ENCODE data around the gene GSTT2B.
"Not testable (repeated sequence)": the region's sequence is repeated elsewhere in the genome, so short reads cannot be mapped to it uniquely, and the experiment has no call there.

GSTT2B gene, protein sequence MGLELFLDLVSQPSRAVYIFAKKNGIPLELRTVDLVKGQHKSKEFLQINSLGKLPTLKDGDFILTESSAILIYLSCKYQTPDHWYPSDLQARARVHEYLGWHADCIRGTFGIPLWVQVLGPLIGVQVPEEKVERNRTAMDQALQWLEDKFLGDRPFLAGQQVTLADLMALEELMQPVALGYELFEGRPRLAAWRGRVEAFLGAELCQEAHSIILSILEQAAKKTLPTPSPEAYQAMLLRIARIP

GRCh38 chr22:23961084-23961771 is at the start of gene GSTT2B:
GSTT2B (minus strand) TSS chr22:23961195; CDS start chr22:23961131, 64 bp downstream.
- DNase-seq (ENCODE audit: low read depth in 1 of 2, low spot score in 1 of 2) = not testable (repeated sequence)

- DNase-seq (ENCODE audit: low read depth in 1 of 2, low spot score in 1 of 2) = no peak
These were observed 49.0 kb upstream of the GSTT2B start for GRCh38 chr22:24010018-24010391.

- DNase-seq (ENCODE audit: low read depth in 1 of 2, low spot score in 1 of 2) = no peak
These were observed 48.4 kb upstream of the GSTT2B start for GRCh38 chr22:24009227-24010017.

DNA sequence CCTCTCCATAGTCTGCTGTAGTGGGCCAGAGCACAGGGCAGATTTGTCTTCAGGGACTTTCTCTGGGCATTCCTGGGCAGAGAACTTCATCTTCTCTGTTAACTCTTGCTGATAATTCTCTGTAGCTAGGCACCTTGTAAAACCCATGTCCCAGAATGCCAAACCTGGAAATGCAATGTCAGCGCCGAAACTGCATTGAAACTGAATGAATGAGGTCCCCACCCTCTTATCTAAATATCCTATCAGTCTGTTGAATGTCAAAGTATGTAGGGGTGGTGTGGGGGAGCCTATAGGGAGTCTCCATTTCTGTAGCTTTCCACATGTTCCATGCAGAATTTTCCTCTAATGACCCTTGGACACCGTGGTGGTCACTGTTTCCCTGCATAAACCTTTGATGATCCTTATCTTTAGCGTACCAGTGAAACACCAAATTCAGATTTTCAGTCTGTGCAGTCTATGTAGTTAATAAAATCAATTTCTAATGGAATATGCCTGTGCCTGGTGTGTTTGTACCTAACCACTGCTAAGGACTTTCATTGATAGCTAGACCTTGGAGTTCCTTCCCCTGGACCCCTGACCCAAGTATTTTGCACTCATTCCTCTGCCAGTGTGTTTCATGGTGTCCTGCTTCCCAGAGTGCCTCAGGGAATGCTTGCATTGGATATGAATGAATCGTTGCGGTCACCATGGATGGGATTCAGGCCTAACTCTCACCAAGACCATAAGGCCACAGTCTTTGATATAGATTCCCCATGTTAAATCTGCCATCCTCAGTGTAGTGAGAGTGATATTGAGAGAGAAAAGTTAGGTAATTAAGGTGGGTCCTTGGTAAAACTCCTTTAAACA is 47.6 kb upstream of the GSTT2B start:
- DNase-seq (ENCODE audit: low read depth in 1 of 2, low spot score in 1 of 2) = no peak

DNA sequence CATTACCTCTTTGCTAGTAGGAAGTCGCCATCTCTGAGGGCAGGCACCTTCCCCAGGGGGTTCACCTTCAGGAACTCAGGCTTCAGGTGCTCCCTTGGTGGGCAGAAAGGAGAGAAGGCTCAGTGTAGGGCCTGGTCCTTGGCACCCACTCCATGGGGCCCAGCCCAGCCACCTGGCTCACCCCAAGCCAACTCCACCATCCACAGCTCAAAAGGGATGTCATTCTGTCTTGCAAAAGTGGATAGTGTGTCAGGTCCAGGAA is 47.0 kb upstream of the GSTT2B start:
- DNase-seq (ENCODE audit: low read depth in 1 of 2, low spot score in 1 of 2) = no peak

DNA sequence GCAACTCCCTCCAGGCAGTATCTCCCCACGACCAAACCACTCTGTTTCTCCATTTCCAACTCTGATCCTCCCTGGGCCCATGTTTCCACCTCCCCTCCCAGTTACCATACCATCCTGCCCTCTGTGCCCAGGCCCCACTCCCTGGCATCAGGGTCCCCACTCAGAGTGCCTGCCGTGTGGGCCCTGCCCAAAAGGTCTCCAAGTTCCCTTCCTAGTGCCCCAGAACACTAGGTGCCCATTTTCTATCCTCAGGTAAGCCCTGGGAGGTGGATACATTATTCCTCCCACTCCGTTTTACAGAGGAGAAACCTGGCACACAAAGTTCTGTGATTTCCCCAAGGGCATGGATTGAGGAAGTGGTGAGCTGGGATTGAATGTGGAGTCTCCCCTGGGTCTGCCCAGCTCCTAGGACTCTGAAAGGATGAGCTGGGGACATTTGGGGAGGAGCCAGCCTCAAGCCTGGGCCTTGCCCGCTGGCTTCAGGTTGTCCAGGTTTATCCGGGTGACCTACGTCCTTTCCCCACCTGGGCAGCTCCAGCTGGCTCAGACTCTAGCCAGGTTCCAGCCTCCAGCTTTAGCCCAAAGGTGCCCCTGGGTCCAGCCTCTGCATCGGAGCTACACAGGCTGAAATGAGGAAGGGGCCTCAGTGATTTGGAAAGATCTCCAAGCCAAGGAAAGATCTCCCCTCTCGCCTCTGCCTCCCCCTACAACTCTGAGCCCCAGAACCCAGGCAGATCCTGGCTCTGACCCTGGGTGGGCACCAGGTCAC is 46.4 kb upstream of the GSTT2B start:
- DNase-seq (ENCODE audit: low read depth in 1 of 2, low spot score in 1 of 2) = no peak

DNA sequence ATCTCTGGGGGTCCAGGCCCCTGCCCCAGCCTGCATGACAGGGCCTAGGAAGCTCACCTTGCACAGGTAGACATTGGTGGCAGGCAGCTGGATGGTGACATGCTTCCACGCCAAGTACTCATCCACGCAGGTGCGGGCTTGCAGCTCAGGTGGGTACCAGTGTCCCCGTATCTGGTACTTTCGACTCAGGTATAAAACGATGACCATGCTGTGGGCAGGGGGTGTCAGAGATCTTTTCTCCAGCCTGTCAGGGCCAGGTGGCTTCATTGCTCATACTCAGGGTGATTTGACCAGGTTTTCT is 45.9 kb upstream of the GSTT2B start:
- DNase-seq (ENCODE audit: low read depth in 1 of 2, low spot score in 1 of 2) = no peak

DNA sequence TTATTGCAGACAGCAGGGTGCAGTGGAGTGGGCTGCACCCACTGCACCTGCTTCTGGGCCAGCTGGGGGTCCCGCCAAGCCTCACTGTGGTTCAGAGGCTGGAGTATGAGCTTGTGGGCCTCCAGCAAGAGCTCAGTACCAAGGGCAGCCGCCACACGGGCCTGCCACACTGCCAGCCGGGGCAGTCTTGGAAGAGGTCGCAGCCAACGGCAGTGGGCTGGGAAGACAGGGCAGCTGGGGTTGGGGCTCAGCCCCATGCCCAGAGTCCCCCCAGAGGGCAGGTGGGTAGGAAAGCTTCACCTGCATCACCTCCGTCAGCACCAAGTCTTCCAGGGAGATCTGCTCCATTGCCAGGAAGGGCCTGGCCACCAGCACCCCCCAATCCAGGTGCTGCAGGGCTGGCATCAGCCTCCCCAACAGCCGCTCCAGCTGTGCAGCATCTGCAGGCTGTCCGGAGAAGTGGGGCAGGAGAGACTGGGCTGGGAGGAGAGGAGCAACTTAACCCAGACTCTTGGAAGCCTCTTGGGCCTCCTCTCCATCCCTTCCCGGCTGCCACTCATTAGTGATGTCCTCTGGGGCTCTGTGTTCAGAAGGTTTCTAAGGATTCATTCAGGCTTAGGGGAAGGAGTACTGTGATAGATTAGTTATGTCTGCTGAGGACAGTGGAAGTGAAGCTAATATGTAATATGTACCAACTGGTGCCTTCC is 45.4 kb upstream of the GSTT2B start:
- no peak for DNase-seq (ENCODE audit: low read depth in 1 of 2, low spot score in 1 of 2)

DNA sequence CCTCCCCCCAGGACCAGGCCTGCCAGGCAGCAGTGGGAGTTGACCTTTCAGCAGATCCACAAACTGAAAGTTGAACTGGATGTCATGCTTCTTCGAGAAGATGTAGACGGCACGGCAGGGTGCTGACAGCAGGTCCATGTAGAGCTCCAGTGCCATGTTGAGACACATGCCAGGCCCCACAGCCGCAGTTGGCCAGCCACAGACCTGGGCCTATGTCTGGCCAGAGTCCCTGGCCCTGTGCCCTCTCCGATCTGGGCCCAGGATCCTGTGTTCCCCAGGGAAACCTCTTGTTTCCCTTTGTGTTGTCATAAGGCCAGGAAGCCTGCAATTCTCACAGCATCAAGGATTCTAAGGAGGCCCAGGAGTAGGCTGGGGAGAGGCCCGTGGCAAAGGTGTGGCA is 44.2 kb upstream of the GSTT2B start, which contains the start of gene GSTT4:
GSTT4 (minus strand) TSS at position 253 of the 400 bp plus-strand sequence; CDS start at position 156, 97 bp downstream.
- DNase-seq (ENCODE audit: low read depth in 1 of 2, low spot score in 1 of 2) = no peak

DNA sequence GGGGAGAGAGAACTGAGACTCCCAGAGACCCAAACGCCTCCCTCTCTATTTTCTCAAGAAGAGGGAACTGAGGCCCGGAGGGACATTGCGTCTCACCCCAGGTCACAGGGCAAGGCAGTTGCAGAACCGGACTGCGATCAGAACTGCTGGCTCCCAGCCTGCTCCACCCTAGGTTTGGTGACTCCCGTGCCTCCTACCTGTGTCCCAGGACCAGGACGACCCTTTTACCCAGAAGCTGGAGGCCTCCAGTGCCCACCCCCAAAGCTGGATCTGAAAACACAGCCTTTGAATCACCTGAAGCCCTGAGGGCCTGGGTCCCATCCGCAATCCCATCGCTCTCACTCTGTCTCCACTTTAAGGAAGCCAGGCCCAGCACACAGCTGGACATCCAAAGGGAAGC is 42.9 kb upstream of the GSTT2B start:
- no peak for DNase-seq (ENCODE audit: low read depth in 1 of 2, low spot score in 1 of 2)

DNA sequence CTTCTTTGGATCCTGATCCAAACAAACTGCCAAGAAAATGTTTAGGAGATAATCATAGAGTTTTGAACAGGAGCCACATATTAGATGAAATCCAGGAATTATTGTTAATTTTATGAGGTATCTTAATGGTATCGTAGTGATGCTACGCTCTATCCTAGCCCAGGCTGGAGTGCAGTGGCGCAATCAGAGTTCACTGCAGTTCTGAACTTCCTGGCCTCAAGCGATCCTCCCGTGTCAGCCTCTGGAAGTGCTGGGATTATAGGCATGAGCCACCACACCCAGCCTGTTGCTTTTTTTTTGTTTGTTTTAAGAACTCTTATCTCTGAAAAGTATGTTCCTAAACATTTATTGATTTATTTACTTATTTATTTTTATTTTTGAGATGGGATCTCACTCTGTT is 41.9 kb upstream of the GSTT2B start:
- DNase-seq (ENCODE audit: low read depth in 1 of 2, low spot score in 1 of 2) = no peak

DNA sequence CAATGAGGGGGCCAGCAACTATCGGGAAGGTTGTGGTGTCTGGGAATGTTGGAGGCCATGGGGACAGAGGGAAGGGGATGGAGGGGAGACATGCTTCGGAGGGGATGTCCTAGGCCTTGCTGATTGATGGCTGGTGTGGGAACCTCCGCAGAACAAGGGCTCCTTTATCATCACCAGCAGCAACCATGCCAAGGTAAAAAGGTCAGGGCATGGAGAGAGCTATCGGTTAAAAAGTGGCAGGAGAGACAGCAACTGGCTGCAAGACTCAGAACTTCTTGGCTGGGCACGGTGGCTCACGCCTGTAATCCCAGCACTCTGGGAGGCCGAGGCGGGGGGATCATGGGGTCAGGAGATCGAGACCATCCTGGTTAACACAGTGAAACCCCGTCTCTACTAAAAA is 41.3 kb upstream of the GSTT2B start:
- no peak for DNase-seq (ENCODE audit: low read depth in 1 of 2, low spot score in 1 of 2)

DNA sequence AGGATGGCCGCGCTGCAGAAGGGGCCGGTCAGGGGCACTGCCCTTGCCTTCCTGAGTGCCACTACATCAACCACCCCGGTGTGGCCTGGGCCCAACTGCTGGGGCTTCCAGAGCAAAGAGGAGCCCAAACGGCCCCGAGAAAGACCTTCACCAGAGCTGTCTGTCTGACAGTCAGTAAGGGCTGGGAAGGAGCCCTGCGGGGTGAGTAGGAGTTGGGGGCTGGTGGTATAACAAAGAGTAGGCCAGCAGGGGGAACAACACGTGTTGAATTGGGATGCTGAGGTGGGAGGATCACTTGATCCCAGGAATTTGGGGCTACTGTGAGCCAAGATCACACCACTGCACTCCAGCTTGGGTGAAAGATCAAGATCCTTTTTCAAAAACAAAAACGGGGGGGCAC is 40.3 kb upstream of the GSTT2B start:
- DNase-seq (ENCODE audit: low read depth in 1 of 2, low spot score in 1 of 2) = no peak

DNA sequence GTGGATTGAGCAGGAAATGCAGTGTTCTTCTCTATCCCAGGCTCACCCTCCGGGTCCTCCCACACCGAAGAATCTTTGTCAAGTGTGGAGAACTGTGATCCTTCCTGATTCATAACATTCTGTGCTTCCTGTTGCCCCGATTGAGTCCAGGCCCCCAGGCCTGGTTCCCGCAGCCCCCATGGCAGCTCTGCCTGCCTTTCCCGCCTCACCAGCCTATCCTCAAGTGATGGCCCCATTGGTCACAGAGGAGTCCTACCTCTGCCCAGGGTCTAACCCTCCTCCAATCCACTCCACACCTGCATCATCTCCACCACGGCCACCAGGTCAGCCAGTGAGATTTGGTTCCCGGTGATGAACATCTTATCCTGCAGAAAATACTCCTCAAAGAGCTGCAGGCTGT is 38.8 kb upstream of the GSTT2B start:
- DNase-seq (ENCODE audit: low read depth in 1 of 2, low spot score in 1 of 2) = not testable (repeated sequence)

GRCh38 chr22:23997092-23997491 is 36.1 kb upstream of the GSTT2B start:
- DNase-seq (ENCODE audit: low read depth in 1 of 2, low spot score in 1 of 2) = no peak

DNA sequence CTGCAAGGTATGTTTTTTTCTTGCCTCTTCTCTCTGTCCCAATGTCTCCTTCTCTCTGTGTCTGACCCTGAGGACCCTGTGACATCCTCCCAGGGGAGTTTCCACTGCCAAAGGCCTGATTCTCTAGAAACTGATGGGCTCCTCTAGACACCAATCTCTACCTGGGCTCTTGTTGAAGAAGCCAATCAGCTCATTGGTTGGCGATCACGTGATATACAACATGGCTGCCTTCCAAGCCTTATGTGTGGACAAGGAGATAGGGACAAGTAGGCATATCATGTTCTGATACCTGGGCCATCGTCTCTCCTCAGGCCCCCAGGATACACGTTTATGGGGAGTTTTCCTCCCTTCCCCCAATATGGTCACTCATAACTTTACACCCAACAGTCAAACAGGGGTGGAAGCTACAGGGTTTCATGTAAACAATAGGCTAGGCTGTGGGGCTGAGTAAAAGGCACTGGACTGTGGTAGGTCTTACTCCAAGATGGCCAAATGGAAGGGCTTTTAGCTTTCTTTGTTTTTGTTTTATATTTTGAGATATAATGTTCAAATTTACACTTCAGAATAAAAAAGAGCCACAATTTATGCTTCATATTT is 32.7 kb upstream of the GSTT2B start:
- not testable (repeated sequence) for DNase-seq (ENCODE audit: low read depth in 1 of 2, low spot score in 1 of 2)

DNA sequence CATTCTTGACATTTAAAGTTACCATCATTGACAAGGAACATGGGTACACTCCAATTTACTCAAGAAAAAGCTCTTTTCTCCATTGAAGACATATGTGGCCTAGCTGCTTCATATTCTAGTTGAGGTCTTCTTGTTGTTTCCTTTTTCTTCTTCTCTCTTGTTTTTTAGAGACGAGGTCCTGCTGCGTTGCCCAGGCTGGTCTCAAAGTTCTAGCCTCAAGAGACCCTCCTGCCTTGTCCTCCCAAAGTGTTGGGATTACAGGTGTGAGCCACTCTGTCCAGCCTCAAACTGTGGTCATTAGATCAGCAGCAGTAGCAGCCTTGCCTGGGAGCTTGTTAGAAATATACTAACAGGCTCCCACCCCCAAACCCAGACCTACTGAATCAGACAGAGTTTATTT is 32.1 kb upstream of the GSTT2B start:
- not testable (repeated sequence) for DNase-seq (ENCODE audit: low read depth in 1 of 2, low spot score in 1 of 2)

DNA sequence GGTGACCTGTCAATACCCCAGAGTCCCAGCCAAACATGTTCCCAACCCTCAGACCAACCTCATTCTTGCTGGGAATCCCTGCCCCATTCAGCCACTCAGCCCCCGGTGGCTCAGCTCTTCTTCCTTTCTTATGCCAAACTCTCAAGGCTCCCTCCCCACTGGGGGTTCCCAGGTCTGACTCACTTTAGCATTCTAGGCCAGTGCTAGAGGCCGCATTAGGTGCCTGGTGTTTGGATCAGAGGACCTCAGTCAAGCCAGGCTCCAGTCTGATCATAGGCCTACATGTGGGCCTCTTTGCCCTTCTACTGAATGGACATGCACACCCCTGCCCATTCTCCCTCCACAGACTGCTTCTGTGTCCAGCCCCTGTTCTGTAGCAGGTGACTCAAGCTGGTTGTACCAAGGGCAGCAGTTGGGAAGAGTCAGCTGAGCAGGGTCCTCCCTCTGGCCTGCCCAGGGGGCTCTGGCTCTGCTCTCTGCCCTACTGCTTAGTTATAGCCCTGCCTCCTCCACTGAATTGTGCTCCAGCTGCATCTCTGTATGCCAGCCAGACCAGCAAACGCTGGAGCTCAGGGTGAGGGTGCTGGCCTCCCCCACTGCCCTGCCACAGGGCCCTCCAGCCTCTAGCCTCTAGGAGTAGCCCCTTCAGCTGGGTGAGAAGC is 28.7 kb upstream of the GSTT2B start:
- DNase-seq (ENCODE audit: low read depth in 1 of 2, low spot score in 1 of 2) = not testable (repeated sequence)

DNA sequence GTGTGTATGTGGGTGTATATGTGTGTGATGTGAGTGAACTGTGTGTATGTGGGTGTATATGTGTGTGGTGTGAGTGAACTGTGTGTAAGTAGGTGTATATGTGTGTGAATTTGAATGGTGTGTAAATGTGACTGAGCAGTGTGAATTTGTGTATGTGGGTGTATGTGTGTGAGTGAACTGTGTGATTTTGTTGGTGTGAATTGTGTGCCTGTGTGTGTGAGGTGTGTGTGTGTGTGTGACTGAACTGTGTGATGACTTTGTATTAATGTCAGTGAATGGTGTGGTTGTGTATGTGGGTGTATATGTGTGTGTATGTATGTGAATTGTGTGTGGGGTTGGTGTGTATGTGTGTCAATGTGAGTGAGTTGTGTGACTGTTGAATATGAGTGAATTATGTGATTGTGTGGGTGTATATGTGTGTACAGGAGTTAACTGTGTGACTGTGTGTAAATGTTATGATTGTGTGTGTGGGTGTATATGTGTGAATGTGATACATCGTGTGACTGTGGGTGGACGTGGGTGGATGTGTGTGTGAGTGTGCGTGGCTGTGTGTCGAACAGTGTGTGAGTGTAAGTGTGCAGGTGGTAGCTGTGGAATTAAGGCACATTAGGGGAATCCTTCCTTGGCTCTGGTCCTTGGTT is 25.7 kb upstream of the GSTT2B start:
- not testable (repeated sequence) for DNase-seq (ENCODE audit: low read depth in 1 of 2, low spot score in 1 of 2)

All from activated T-helper 1 cell treated with anti-CD3 and anti-CD28 coated beads, Interleukin-2, amount 50 U/mL, for 16 hours (primary cell).